ENCODE data around the gene ST3GAL2.

DNA sequence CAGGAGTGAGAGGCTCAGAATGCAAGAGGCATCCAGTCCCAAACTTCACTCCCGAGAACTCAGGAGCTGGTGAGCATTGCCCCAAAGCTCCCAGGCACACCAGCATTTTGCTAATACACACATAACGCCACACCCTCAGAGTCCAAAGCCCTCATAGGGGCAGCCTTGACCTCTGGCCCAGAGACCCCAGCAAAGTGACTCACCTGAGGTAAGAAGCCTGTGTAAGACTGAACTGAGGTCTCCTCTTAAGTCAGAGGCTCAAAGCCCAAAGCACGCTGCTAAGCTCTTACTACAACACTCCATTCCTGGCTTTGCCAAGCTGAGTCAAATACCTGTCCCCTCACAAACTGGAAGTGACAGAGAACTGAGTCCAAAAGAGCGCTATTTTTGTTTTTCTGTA, 16.4 kb downstream of the ST3GAL2 start:
- TF ChIP-seq ESRRA (CRISPR knock-in tag; IDR thresholded peaks at IDR 0.05; ENCODE audit: borderline replicate concordance) (no peak), TEAD4 (CRISPR knock-in tag; IDR thresholded peaks at IDR 0.05) (no peak), ZNF138 (CRISPR knock-in tag; conservative IDR thresholded peaks at IDR 0.05) (no peak), ZNF317 (CRISPR knock-in tag; IDR thresholded peaks at IDR 0.05; ENCODE audit: borderline replicate concordance, low read depth) (no peak), NR3C1 (CRISPR knock-in tag; conservative IDR thresholded peaks at IDR 0.05; ENCODE audit: low read depth) (no peak)
- TF ChIP-seq, protein P1, sequence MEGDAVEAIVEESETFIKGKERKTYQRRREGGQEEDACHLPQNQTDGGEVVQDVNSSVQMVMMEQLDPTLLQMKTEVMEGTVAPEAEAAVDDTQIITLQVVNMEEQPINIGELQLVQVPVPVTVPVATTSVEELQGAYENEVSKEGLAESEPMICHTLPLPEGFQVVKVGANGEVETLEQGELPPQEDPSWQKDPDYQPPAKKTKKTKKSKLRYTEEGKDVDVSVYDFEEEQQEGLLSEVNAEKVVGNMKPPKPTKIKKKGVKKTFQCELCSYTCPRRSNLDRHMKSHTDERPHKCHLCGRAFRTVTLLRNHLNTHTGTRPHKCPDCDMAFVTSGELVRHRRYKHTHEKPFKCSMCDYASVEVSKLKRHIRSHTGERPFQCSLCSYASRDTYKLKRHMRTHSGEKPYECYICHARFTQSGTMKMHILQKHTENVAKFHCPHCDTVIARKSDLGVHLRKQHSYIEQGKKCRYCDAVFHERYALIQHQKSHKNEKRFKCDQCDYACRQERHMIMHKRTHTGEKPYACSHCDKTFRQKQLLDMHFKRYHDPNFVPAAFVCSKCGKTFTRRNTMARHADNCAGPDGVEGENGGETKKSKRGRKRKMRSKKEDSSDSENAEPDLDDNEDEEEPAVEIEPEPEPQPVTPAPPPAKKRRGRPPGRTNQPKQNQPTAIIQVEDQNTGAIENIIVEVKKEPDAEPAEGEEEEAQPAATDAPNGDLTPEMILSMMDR (IDR thresholded peaks at IDR 0.05), result no peak

Measured in WTC11 (cell line).